ENCODE data around the gene COPE. TPM values are rescaled to one million over a fixed set of nuclear protein-coding genes. Genes with fewer than 3 reads are reported as not detected.
A peak's percentile ranks its signal among the peaks of the same experiment; 100 is the strongest.
"Not testable (repeated sequence)": the region's sequence is repeated elsewhere in the genome, so short reads cannot be mapped to it uniquely, and the experiment has no call there.

The COPE gene
- total RNA-seq, 1 donor: 179 TPM

- no peak for DNase-seq (ENCODE audit: insufficient read length, low spot score, missing footprints)
- Histone ChIP-seq H3K27me3 (ENCODE audit: insufficient read depth, low read length) (no peaks in the 10 kb centered on the region), H3K4me3 (ENCODE audit: insufficient read depth, low read length) (peak overlapping the region; percentile 86), H3K27ac (ENCODE audit: low read depth, low read length) (peak overlapping the region; percentile 75), H3K4me1 (ENCODE audit: insufficient read depth, low read length) (peaks cover 14% of the 10 kb centered on the region), H3K79me2 (ENCODE audit: insufficient read depth, low read length) (peaks cover 68% of the 10 kb centered on the region), H3K9me3 (ENCODE audit: low read depth, low read length) (no peaks in the 10 kb centered on the region), H3K36me3 (ENCODE audit: insufficient read depth, low read length) (peaks cover 34% of the 10 kb centered on the region), H3K4me2 (ENCODE audit: insufficient read depth, low read length) (peak overlapping the region; percentile 92), H4K20me1 (ENCODE audit: insufficient read depth, low read length) (peaks cover 22% of the 10 kb centered on the region), H2AFZ (ENCODE audit: low read length) (peak overlapping the region; percentile 68)
- no peak for TF ChIP-seq CTCF (IDR thresholded peaks at IDR 0.05; ENCODE audit: extremely low read depth, low read depth, low read length)
Observed at GRCh38 chr19:18919900-18920214, 670 bp upstream of the COPE start.

- Histone ChIP-seq H4K20me1 (ENCODE audit: insufficient read depth, low read length) (peaks cover 40% of the 10 kb centered on the region), H3K4me1 (ENCODE audit: insufficient read depth, low read length) (peaks cover 14% of the 10 kb centered on the region), H3K36me3 (ENCODE audit: insufficient read depth, low read length) (peaks cover 24% of the 10 kb centered on the region), H3K4me2 (ENCODE audit: insufficient read depth, low read length) (peak overlapping the region; percentile 93), H3K79me2 (ENCODE audit: insufficient read depth, low read length) (peaks cover 88% of the 10 kb centered on the region)
- not testable (repeated sequence) for H3K9me3 ChIP-seq (ENCODE audit: low read depth, low read length); H3K27ac ChIP-seq (ENCODE audit: low read depth, low read length); H3K4me3 ChIP-seq (ENCODE audit: insufficient read depth, low read length); H3K27me3 ChIP-seq (ENCODE audit: insufficient read depth, low read length); H2AFZ ChIP-seq (ENCODE audit: low read length); DNase-seq (ENCODE audit: insufficient read length, low spot score, missing footprints)
Observed at GRCh38 chr19:18917593-18917992, 1.6 kb downstream of the COPE start.

GRCh38 chr19:18915639-18916038, 3.5 kb downstream of the COPE start:
- TF ChIP-seq CTCF (IDR thresholded peaks at IDR 0.05; ENCODE audit: extremely low read depth, low read depth, low read length): peak; percentile 44
- Histone ChIP-seq H3K27me3 (ENCODE audit: insufficient read depth, low read length) (no peaks in the 10 kb centered on the region), H3K36me3 (ENCODE audit: insufficient read depth, low read length) (peaks cover 22% of the 10 kb centered on the region), H3K4me1 (ENCODE audit: insufficient read depth, low read length) (peaks cover 13% of the 10 kb centered on the region), H3K79me2 (ENCODE audit: insufficient read depth, low read length) (peaks cover 84% of the 10 kb centered on the region), H2AFZ (ENCODE audit: low read length) (no peak overlapping the region), H3K4me3 (ENCODE audit: insufficient read depth, low read length) (no peak overlapping the region), H3K9me3 (ENCODE audit: low read depth, low read length) (no peaks in the 10 kb centered on the region), H3K4me2 (ENCODE audit: insufficient read depth, low read length) (no peak overlapping the region), H3K27ac (ENCODE audit: low read depth, low read length) (no peak overlapping the region), H4K20me1 (ENCODE audit: insufficient read depth, low read length) (peaks cover 47% of the 10 kb centered on the region)
- peak; percentile 95 for DNase-seq (ENCODE audit: insufficient read length, low spot score, missing footprints)

GRCh38 chr19:18913466-18913865, 5.7 kb downstream of the COPE start:
- H3K4me1 ChIP-seq (ENCODE audit: insufficient read depth, low read length): peaks cover 4% of the 10 kb centered on the region
- no peak overlapping the region for H3K4me2 ChIP-seq (ENCODE audit: insufficient read depth, low read length)
- H3K36me3 ChIP-seq (ENCODE audit: insufficient read depth, low read length): peaks cover 39% of the 10 kb centered on the region
- H3K79me2 ChIP-seq (ENCODE audit: insufficient read depth, low read length): peaks cover 72% of the 10 kb centered on the region
- TF ChIP-seq CTCF (IDR thresholded peaks at IDR 0.05; ENCODE audit: extremely low read depth, low read depth, low read length): no peak
- H3K4me3 ChIP-seq (ENCODE audit: insufficient read depth, low read length): no peak overlapping the region
- H3K9me3 ChIP-seq (ENCODE audit: low read depth, low read length): no peaks in the 10 kb centered on the region
- H4K20me1 ChIP-seq (ENCODE audit: insufficient read depth, low read length): peaks cover 37% of the 10 kb centered on the region
- DNase-seq (ENCODE audit: insufficient read length, low spot score, missing footprints): no peak
- no peak overlapping the region for H2AFZ ChIP-seq (ENCODE audit: low read length)
- H3K27ac ChIP-seq (ENCODE audit: low read depth, low read length): no peak overlapping the region
- no peaks in the 10 kb centered on the region for H3K27me3 ChIP-seq (ENCODE audit: insufficient read depth, low read length)

All from osteoblast (primary cell).